Stomach (tissue), 4 donors: Measurements from ENCODE around the gene TRAPPC8.
"Not testable (repeated sequence)": the region's sequence is repeated elsewhere in the genome, so short reads cannot be mapped to it uniquely, and the experiment has no call there.

ENCODE experiments used
- POLR2AphosphoS5 ChIP-seq, 3 donors: sonication (generic); formaldehyde crosslinking; IDR thresholded peaks; one replicate each; pipeline ENCODE4 v1.6.1; 2016; ENCODE audit warnings: antibody characterized with exemption in 3 of 3
- TF ChIP-seq, protein P1 (sequence below), 7 experiments: fragments of 450-650 bp in 4 of 7; fragments of 200-600 bp in 3 of 7; sonication (generic) in 3 of 7; IDR thresholded peaks; one replicate each; pipeline ENCODE4 v1.5.1; 2016 to 2019; ENCODE audit warnings: antibody characterized with exemption in 7 of 7, control low read depth in 2 of 7, mild to moderate bottlenecking in 1 of 7

DNA sequence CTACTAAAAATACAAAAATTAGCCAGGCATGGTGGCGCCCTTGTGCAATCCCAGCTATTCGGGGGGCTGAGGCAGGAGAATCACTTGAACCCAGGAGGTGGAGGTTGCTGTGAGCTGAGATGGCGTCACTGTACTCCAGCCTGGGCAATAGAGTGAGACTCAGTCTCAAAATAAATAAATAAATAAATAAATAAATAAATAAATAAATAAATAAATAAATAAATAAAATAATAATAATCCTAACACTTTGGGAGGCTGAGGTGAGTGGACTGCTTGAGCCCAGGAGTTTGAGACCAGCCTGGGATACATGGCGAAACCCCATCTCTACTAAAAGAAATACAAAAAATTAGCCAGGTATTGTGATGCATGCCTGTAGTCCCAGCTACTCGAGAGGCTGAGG lies 23.6 kb downstream of the TRAPPC8 start:
- not testable (repeated sequence) for TF ChIP-seq POLR2AphosphoS5 (IDR thresholded peaks at IDR 0.05)
- TF ChIP-seq, protein P1, sequence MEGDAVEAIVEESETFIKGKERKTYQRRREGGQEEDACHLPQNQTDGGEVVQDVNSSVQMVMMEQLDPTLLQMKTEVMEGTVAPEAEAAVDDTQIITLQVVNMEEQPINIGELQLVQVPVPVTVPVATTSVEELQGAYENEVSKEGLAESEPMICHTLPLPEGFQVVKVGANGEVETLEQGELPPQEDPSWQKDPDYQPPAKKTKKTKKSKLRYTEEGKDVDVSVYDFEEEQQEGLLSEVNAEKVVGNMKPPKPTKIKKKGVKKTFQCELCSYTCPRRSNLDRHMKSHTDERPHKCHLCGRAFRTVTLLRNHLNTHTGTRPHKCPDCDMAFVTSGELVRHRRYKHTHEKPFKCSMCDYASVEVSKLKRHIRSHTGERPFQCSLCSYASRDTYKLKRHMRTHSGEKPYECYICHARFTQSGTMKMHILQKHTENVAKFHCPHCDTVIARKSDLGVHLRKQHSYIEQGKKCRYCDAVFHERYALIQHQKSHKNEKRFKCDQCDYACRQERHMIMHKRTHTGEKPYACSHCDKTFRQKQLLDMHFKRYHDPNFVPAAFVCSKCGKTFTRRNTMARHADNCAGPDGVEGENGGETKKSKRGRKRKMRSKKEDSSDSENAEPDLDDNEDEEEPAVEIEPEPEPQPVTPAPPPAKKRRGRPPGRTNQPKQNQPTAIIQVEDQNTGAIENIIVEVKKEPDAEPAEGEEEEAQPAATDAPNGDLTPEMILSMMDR (IDR thresholded peaks at IDR 0.05): not testable (repeated sequence)
